ENCODE results near the gene PHF10.

GRCh38 chr6:169763308-169763707 lies 39.0 kb upstream of the PHF10 start:
- TF ChIP-seq CTCF (IDR thresholded peaks at IDR 0.05): no peak
- TF ChIP-seq POLR2A (IDR thresholded peaks at IDR 0.05): no peak
- TF ChIP-seq POLR2AphosphoS5 (IDR thresholded peaks at IDR 0.05): no peak

Measured in breast epithelium (tissue), 3 donors.